Measurements from ENCODE around the gene CD44. TPM values are rescaled to one million over a fixed set of nuclear protein-coding genes. Genes with fewer than 3 reads are reported as not detected.
A peak's percentile ranks its signal among the peaks of the same experiment; 100 is the strongest.

CD44 gene
- total and polyA plus RNA-seq, 10 of the 15 experiments (the other 5 are each of a cell fraction or from before 2014, with no cell fraction given): 57.1 to 293 (median 120) TPM

- TF ChIP-seq STAT1 (conservative IDR thresholded peaks at IDR 0.05) (no peak), MTA3 (IDR thresholded peaks at IDR 0.05; ENCODE audit: borderline replicate concordance, low read length) (peak; percentile 94)
These were observed 12.7 kb upstream of the CD44 start (continued) for GRCh38 chr11:35126000-35126878.

- Histone ChIP-seq H3K4me1 (ENCODE audit: control insufficient read depth, insufficient read depth, low read length) (peaks cover 58% of the 10 kb centered on the region), H3K9me3 (replicated peaks; ENCODE audit: control insufficient read depth, insufficient read depth, low read length) (no peaks in the 10 kb centered on the region), H3K27ac (ENCODE audit: control insufficient read depth, insufficient read depth) (peak overlapping the region; percentile 77), H3K79me2 (ENCODE audit: control insufficient read depth, insufficient read depth, low read length) (no peaks in the 10 kb centered on the region), H3K4me3 (peak overlapping the region; percentile 0; the same call in 1 of the 2 replicates), H4K20me1 (ENCODE audit: control insufficient read depth, insufficient read depth) (no peaks in the 10 kb centered on the region), H2AFZ (ENCODE audit: control insufficient read depth, low read depth, low read length) (peak overlapping the region; percentile 59; the same call in 1 of the 2 replicates), H3K36me3 (ENCODE audit: control insufficient read depth in 2 of 2, insufficient read depth in 2 of 2, low read length in 1 of 2) (no peaks in the 10 kb centered on the region), H3K9ac (ENCODE audit: control insufficient read depth, insufficient read depth, low read length) (peak overlapping the region; percentile 51), H3K27me3 (replicated peaks in 1 of 2; ENCODE audit: control insufficient read depth in 2 of 2, insufficient read depth in 2 of 2, low read length in 1 of 2) (no peaks in the 10 kb centered on the region), H3K4me2 (ENCODE audit: control insufficient read depth, insufficient read depth) (peak overlapping the region; percentile 79)
- ChIA-PET RAD21 (ENCODE audit: unreplicated experiment) (interaction anchor here (0.8 to 6.7 kb wide), 11 partner anchors 13 to 120 kb away, joined by 3 to 40 read pairs (median 4); partner anchors contain the start of gene CD44), CTCF (interaction anchor here (0.6 to 4.0 kb wide), 6 partner anchors 10 to 200 kb away, joined by 3 to 10 read pairs (median 4); no protein-coding TSS in a partner anchor), SMC1A (ENCODE audit: uncharacterized antibody, unreplicated experiment) (interaction anchor here (1.0 to 2.7 kb wide), 10 partner anchors 10 to 120 kb away, joined by 3 to 11 read pairs (median 4); partner anchors contain the start of gene CD44), POLR2A (interaction anchor here (1.1 to 1.2 kb wide), 2 partner anchors 17 to 40 kb away, joined by 4 read pairs; no protein-coding TSS in a partner anchor)
- FAIRE-seq: no peak
- no TSS peak for BruUV-seq (replicated peaks)
- 13% methylated on average over 6 of the region's 6 CpGs for WGBS (ENCODE audit: insufficient coverage, insufficient replicate concordance, low lambda C conversion rate, missing lambda C conversion rate)
- in situ Hi-C loops (cut with MboI): no loop called here
- no peak for DNase-seq (ENCODE audit: low read depth, low spot score)
- intact Hi-C loops (cut with micrococcal nuclease; ENCODE audit: unreplicated experiment): loop anchor here (1.0 to 2.0 kb wide), 4 partner anchors 18 to 114 kb away; no protein-coding TSS in a partner anchor
- ATAC-seq: peak; percentile 52
- TF ChIP-seq CUX1 (IDR thresholded peaks at IDR 0.05; ENCODE audit: insufficient replicate concordance, low read depth, low read length) (no peak), ZNF384 (IDR thresholded peaks at IDR 0.05; ENCODE audit: borderline replicate concordance, low read depth, low read length) (no peak), BCL11A (IDR thresholded peaks at IDR 0.05; ENCODE audit: low read depth, low read length) (no peak), ZBTB33 (IDR thresholded peaks at IDR 0.05) (no peak), TCF12 (IDR thresholded peaks at IDR 0.05; ENCODE audit: low read depth, low read length) (0 out of 2 replicates have a peak, but pooled peaks have one; percentile 67), RELA (IDR thresholded peaks at IDR 0.05; ENCODE audit: borderline replicate concordance, partially characterized antibody) (no peak), SMC3 (IDR thresholded peaks at IDR 0.05; ENCODE audit: borderline replicate concordance, low read length) (peak; percentile 15; the same call in 1 of the 2 replicates), NBN (IDR thresholded peaks at IDR 0.05) (peak; percentile 22), CBFB (IDR thresholded peaks at IDR 0.05; ENCODE audit: low read depth) (0 out of 2 replicates have a peak, but pooled peaks have one; percentile 48), POLR2AphosphoS5 (IDR thresholded peaks at IDR 0.05; ENCODE audit: low read length) (peak; percentile 28; the same call in 1 of the 2 replicates)
These were observed 11.9 kb upstream of the CD44 start for GRCh38 chr11:35126879-35127581.

All from GM12878 (cell line).